Measurements from ENCODE around the gene GLTPD2. TPM values are rescaled to one million over a fixed set of nuclear protein-coding genes. Genes with fewer than 3 reads are reported as not detected.
A peak's percentile ranks its signal among the peaks of the same experiment; 100 is the strongest.

GLTPD2 gene
- total RNA-seq, 1 experiment from 2014 or later: not detected

DNA sequence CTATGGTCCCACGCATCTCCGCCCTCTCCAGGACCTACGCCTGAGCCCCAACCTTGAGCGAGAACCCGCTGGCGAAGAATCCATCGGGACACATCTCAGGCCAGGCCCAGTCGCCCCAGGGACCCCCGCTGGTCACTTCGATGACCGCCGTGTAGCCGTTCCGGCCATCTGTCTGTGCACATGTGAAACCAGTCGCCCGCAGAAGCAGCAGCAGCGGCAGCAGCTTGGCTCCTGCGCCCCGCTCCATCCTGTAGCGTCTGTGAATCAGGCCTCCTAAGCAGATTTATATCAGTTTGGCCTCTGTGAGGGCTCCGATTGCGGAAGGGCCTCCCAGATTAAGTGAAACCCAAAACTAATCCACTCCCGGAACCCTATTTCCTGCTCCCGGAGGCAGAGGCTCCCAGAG, 2.7 kb upstream of the GLTPD2 start, which contains the start of gene VMO1:
TSS of gene VMO1 (minus strand) at position 259 of the 406 bp plus-strand sequence. CDS start at position 247, 12 bp downstream.
- ChIA-PET CTCF (no interaction called here), POLR2A (ENCODE audit: low non-redundant PET) (no interaction called here)
- peaks cover 36% of the 10 kb centered on the region for H3K4me1 ChIP-seq (ENCODE audit: insufficient read depth, low read length, poor library complexity, severe bottlenecking)
- peak within 1 kb of the TSS; percentile 41 for H3K4me3 ChIP-seq (ENCODE audit: low read depth, low read length, poor library complexity, severe bottlenecking)
- peak; percentile 90 for DNase-seq (ENCODE audit: low spot score)
- H3K27me3 ChIP-seq (replicated peaks; ENCODE audit: insufficient read depth, low read depth, low read length, poor library complexity): no peaks in the 10 kb centered on the region
- no TSS peak for BruUV-seq (replicated peaks)
- no peaks in the 10 kb centered on the region for H3K36me3 ChIP-seq (ENCODE audit: insufficient read depth, low read length, poor library complexity, severe bottlenecking)
- TF ChIP-seq, protein P1, sequence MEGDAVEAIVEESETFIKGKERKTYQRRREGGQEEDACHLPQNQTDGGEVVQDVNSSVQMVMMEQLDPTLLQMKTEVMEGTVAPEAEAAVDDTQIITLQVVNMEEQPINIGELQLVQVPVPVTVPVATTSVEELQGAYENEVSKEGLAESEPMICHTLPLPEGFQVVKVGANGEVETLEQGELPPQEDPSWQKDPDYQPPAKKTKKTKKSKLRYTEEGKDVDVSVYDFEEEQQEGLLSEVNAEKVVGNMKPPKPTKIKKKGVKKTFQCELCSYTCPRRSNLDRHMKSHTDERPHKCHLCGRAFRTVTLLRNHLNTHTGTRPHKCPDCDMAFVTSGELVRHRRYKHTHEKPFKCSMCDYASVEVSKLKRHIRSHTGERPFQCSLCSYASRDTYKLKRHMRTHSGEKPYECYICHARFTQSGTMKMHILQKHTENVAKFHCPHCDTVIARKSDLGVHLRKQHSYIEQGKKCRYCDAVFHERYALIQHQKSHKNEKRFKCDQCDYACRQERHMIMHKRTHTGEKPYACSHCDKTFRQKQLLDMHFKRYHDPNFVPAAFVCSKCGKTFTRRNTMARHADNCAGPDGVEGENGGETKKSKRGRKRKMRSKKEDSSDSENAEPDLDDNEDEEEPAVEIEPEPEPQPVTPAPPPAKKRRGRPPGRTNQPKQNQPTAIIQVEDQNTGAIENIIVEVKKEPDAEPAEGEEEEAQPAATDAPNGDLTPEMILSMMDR (conservative IDR thresholded peaks at IDR 0.05; ENCODE audit: low read depth, low read length): no peak
- no peak for TF ChIP-seq EZH2 (IDR thresholded peaks at IDR 0.05; ENCODE audit: borderline replicate concordance, low read depth, low read length, poor library complexity, severe bottlenecking)
- no peaks in the 10 kb centered on the region for H3K9me3 ChIP-seq (ENCODE audit: low read depth, low read length, poor library complexity, severe bottlenecking)
- intact Hi-C loops (cut with micrococcal nuclease; ENCODE audit: unreplicated experiment): loop anchor here (2.0 kb wide), 1 partner anchor 103 kb away; no protein-coding TSS in a partner anchor
- H3K27ac ChIP-seq (ENCODE audit: low read depth, low read length, poor library complexity, severe bottlenecking): peak within 1 kb of the TSS; percentile 86

DNA sequence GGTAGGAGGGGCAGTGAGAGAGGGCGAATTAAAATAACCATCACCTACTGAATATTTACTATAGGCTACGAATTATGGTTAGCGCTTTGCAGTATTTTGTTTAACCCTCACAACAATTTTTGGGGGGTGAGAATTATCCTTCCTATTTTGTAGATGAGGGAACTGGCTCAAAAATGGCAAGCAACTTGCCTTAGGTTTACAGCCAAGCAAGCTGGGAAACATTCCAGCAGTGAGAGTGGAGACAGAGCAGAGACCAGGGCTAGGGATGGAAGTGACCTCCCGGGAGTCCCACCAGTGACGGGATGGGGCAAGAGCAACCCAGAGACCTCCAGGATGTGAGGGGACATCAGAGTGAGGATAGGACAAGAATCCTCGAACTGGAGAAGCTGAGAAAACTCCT, 2.2 kb upstream of the GLTPD2 start:
- no peaks in the 10 kb centered on the region for H3K27me3 ChIP-seq (replicated peaks; ENCODE audit: insufficient read depth, low read depth, low read length, poor library complexity)
- H3K4me1 ChIP-seq (ENCODE audit: insufficient read depth, low read length, poor library complexity, severe bottlenecking): peaks cover 36% of the 10 kb centered on the region
- TF ChIP-seq EZH2 (IDR thresholded peaks at IDR 0.05; ENCODE audit: borderline replicate concordance, low read depth, low read length, poor library complexity, severe bottlenecking): no peak
- TF ChIP-seq, protein P1 (conservative IDR thresholded peaks at IDR 0.05; ENCODE audit: low read depth, low read length): no peak
- BruUV-seq (replicated peaks): no TSS peak
- H3K9me3 ChIP-seq (ENCODE audit: low read depth, low read length, poor library complexity, severe bottlenecking): no peaks in the 10 kb centered on the region
- peak overlapping the region; percentile 41 for H3K4me3 ChIP-seq (ENCODE audit: low read depth, low read length, poor library complexity, severe bottlenecking)
- DNase-seq (ENCODE audit: low spot score): no peak
- H3K36me3 ChIP-seq (ENCODE audit: insufficient read depth, low read length, poor library complexity, severe bottlenecking): no peaks in the 10 kb centered on the region
- H3K27ac ChIP-seq (ENCODE audit: low read depth, low read length, poor library complexity, severe bottlenecking): peak overlapping the region; percentile 86
- ChIA-PET POLR2A (ENCODE audit: low non-redundant PET) (interaction anchor here (0.6 kb wide), 1 partner anchor 66 kb away, joined by 6 read pairs; no protein-coding TSS in a partner anchor), CTCF (no interaction called here)
- intact Hi-C loops (cut with micrococcal nuclease; ENCODE audit: unreplicated experiment): loop anchor here (2.0 kb wide), 1 partner anchor 102 kb away; no protein-coding TSS in a partner anchor

DNA sequence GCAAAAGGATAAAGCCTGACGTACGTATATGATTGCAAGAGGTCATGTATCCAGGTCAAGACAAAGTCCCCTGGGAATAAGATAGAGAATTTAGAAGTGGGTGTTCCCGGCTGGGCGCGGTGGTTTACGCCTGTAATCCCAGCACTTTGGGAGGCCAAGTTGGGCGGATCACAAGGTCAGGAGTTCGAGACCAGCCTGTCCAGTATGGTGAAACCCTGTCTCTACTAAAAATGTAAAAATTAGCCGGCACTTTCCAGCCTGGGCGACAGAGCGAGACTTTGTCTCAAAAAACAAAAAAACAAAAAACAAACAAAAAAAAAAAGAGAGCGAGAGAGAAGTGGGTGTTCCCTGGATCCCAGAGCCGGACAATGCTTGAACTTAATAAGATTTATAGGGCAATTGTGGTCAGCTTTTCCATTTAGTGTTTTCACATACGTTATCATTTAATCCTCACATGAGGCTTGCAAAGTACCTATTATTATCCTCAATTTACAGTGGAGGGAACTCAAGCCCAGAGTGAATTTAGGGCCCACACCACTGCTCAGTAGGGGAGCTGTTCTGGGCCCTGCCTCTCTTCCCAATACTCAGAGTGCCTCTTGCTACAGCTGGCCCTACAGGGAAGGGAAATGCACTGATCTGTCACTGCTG, 481 bp upstream of the GLTPD2 start:
- intact Hi-C loops (cut with micrococcal nuclease; ENCODE audit: unreplicated experiment): no loop called here
- ChIA-PET POLR2A (ENCODE audit: low non-redundant PET) (no interaction called here), CTCF (no interaction called here)
- H3K27ac ChIP-seq (ENCODE audit: low read depth, low read length, poor library complexity, severe bottlenecking): peak overlapping the region; percentile 89
- no peaks in the 10 kb centered on the region for H3K9me3 ChIP-seq (ENCODE audit: low read depth, low read length, poor library complexity, severe bottlenecking)
- BruUV-seq (replicated peaks): no TSS peak
- peaks cover 36% of the 10 kb centered on the region for H3K4me1 ChIP-seq (ENCODE audit: insufficient read depth, low read length, poor library complexity, severe bottlenecking)
- peak; percentile 27 for DNase-seq (ENCODE audit: low spot score)
- no peaks in the 10 kb centered on the region for H3K27me3 ChIP-seq (replicated peaks; ENCODE audit: insufficient read depth, low read depth, low read length, poor library complexity)
- H3K4me3 ChIP-seq (ENCODE audit: low read depth, low read length, poor library complexity, severe bottlenecking): peak overlapping the region; percentile 84
- no peaks in the 10 kb centered on the region for H3K36me3 ChIP-seq (ENCODE audit: insufficient read depth, low read length, poor library complexity, severe bottlenecking)
- no peak for TF ChIP-seq EZH2 (IDR thresholded peaks at IDR 0.05; ENCODE audit: borderline replicate concordance, low read depth, low read length, poor library complexity, severe bottlenecking)
- TF ChIP-seq, protein P1 (conservative IDR thresholded peaks at IDR 0.05; ENCODE audit: low read depth, low read length): no peak

Data from A673 (cell line).